Measurements from ENCODE around the gene IFT22.

The IFT22 gene

DNA sequence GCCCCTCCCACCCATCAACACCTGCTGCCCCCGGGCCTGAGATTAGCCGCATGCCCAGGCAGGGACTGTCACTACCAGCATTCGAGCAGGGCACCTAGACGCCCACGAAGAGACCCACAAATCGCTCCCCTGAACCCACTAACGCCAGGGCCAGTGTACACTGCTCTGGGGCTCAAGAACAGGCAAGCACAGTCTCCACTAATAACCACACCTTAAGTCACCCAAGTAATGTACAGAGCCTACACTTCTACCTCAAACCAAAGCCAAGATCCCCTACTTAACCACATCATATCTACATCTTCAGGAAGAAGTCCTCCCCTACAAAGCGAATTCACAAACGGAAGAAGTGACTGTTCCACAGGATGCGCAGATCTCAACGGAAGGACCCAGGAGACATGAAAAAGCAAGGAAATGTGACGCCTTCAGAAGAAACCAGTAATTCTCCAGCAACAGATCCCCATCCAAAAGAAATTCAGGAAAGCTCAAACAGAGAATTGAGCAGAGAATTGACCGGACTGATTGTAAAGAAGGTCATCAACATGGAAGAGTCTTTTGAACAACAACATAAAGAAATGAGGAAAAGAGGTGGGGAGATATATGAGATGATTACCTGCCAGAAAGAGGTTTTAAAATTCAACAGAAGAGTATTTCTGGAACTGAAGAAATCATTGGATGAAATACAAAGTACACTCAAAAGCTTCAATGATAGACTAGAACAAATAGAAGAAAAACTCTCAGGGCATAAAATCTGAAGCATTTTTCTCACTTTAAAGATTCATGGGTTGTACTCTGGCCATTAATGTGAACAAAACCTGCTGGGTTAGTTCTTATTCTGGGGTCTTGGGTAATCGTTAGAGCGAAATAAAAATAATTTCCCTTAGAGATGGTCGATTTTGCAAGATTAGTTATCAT lies 20.9 kb downstream of the IFT22 start:
- Histone ChIP-seq H3K4me3 (ENCODE audit: low read length) (no peak overlapping the region), H3K4me1 (ENCODE audit: low read length) (no peaks in the 10 kb centered on the region), H3K36me3 (replicated peaks; ENCODE audit: low read depth, low read length) (no peaks in the 10 kb centered on the region), H3K27ac (ENCODE audit: low read length) (no peak overlapping the region), H3K79me2 (ENCODE audit: low read length) (no peaks in the 10 kb centered on the region), H3K9ac (ENCODE audit: low read length) (no peak overlapping the region), H4K20me1 (ENCODE audit: insufficient read depth, low read length) (no peaks in the 10 kb centered on the region), H2AFZ (ENCODE audit: low read depth, low read length) (no peak overlapping the region), H3K9me3 (ENCODE audit: insufficient read depth, low read length) (peaks cover 5% of the 10 kb centered on the region; the same call in 1 of the 2 replicates), H3K4me2 (ENCODE audit: low read length) (no peak overlapping the region), H3K27me3 (ENCODE audit: low read depth, low read length) (no peaks in the 10 kb centered on the region)
- TF ChIP-seq, protein P1, sequence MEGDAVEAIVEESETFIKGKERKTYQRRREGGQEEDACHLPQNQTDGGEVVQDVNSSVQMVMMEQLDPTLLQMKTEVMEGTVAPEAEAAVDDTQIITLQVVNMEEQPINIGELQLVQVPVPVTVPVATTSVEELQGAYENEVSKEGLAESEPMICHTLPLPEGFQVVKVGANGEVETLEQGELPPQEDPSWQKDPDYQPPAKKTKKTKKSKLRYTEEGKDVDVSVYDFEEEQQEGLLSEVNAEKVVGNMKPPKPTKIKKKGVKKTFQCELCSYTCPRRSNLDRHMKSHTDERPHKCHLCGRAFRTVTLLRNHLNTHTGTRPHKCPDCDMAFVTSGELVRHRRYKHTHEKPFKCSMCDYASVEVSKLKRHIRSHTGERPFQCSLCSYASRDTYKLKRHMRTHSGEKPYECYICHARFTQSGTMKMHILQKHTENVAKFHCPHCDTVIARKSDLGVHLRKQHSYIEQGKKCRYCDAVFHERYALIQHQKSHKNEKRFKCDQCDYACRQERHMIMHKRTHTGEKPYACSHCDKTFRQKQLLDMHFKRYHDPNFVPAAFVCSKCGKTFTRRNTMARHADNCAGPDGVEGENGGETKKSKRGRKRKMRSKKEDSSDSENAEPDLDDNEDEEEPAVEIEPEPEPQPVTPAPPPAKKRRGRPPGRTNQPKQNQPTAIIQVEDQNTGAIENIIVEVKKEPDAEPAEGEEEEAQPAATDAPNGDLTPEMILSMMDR (IDR thresholded peaks at IDR 0.05; ENCODE audit: low read depth, low read length): no peak
- no peak for TF ChIP-seq EZH2phosphoT487 (IDR thresholded peaks at IDR 0.05; ENCODE audit: low read depth)

DNA sequence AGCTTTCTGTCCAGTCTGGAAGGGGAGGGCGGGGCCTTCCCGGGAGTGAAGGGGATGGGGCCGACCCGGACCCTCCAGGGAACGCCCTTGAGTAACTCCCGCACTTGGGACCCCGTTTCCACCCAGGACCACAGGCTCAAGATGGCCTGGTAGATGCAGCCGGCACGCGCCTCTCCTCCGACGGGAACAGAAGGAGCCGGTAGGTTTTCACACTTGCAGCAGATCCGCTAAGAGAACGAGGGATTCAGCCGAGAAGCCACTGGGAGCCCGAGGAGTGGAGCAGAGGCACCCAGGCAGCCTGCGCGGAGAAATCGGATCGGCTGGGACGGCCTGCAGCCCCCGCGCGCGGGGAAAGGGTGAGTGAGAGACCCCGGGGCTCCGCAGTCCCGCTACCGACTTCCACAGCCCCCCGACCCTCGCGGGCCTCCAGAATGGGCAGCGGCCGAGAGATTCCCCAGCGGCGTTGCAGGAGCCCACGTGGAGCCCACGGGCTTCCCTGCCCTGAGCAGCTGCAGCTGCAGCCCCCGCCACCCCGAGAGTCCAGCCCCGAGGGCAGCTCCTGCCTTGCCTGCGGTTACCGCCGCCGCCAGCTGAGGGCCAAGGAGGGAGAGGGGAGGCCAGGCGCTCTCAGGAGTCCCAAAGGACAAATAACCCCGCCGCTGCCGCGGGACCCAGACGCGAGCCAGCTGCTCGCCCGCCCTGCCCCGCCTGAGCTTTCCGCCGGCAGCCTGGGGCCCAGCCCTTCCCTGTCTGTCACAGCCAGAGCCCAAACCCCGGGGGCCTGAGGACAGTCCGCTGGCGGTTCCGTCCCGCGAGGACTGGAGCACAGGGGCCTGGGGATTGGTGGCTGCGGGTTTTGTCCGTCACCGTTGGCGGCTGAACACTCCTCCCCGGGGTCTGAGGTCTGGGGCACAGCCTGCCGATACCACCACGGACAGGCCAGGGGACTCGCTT lies 21.8 kb downstream of the IFT22 start:
- Histone ChIP-seq H3K36me3 (replicated peaks; ENCODE audit: low read depth, low read length) (no peaks in the 10 kb centered on the region), H3K9ac (ENCODE audit: low read length) (no peak overlapping the region), H3K9me3 (ENCODE audit: insufficient read depth, low read length) (peaks cover 5% of the 10 kb centered on the region; the same call in 1 of the 2 replicates), H2AFZ (ENCODE audit: low read depth, low read length) (no peak overlapping the region), H3K79me2 (ENCODE audit: low read length) (no peaks in the 10 kb centered on the region), H3K27me3 (ENCODE audit: low read depth, low read length) (no peaks in the 10 kb centered on the region), H3K4me3 (ENCODE audit: low read length) (no peak overlapping the region), H3K4me1 (ENCODE audit: low read length) (no peaks in the 10 kb centered on the region), H4K20me1 (ENCODE audit: insufficient read depth, low read length) (no peaks in the 10 kb centered on the region), H3K4me2 (ENCODE audit: low read length) (no peak overlapping the region), H3K27ac (ENCODE audit: low read length) (no peak overlapping the region)
- TF ChIP-seq, protein P1 (IDR thresholded peaks at IDR 0.05; ENCODE audit: low read depth, low read length): no peak
- TF ChIP-seq EZH2phosphoT487 (IDR thresholded peaks at IDR 0.05; ENCODE audit: low read depth): no peak

DNA sequence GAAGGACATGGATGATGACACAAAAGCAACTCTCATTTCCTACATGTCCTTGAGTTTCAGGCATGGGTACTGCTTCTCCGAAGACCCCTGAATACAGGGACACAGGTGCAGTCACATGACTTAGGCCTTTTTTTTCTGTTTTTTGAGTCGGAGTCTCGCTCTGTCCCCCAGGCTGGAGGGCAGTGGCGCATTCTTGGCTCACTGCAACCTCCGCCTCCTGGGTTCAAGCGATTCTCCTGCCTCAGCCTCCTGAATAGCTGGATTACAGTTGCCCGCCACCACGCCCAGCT lies 26.8 kb downstream of the IFT22 start:
- Histone ChIP-seq H3K4me3 (ENCODE audit: low read length) (no peak overlapping the region), H3K36me3 (replicated peaks; ENCODE audit: low read depth, low read length) (no peaks in the 10 kb centered on the region)

More for the DNA sequence above, 26.8 kb downstream of the IFT22 start:
- Histone ChIP-seq H3K27me3 (ENCODE audit: low read depth, low read length) (no peaks in the 10 kb centered on the region), H3K4me2 (ENCODE audit: low read length) (no peak overlapping the region), H4K20me1 (ENCODE audit: insufficient read depth, low read length) (no peaks in the 10 kb centered on the region), H3K9me3 (ENCODE audit: insufficient read depth, low read length) (no peaks in the 10 kb centered on the region), H2AFZ (ENCODE audit: low read depth, low read length) (no peak overlapping the region), H3K79me2 (ENCODE audit: low read length) (no peaks in the 10 kb centered on the region), H3K9ac (ENCODE audit: low read length) (no peak overlapping the region), H3K27ac (ENCODE audit: low read length) (no peak overlapping the region), H3K4me1 (ENCODE audit: low read length) (no peaks in the 10 kb centered on the region)
- TF ChIP-seq EZH2phosphoT487 (IDR thresholded peaks at IDR 0.05; ENCODE audit: low read depth): no peak
- TF ChIP-seq, protein P1 (IDR thresholded peaks at IDR 0.05; ENCODE audit: low read depth, low read length): no peak

Measured in OCI-LY3 (cell line).